SK-N-SH treated with all-trans-retinoic acid at 6 μM for 48 hours (cell line): ENCODE measurements around the gene ARPC5L.
A peak's percentile ranks its signal among the peaks of the same experiment; 100 is the strongest.

ENCODE experiments used
- ATAC-seq: fragments of 200-7000 bp; cut with Tn5 transposase; 3 replicates; pipeline ENCODE4 v1.9.1; 2020; ENCODE audit warnings: mild to moderate bottlenecking, moderate library complexity
- BACH2 ChIP-seq: fragments of 250-450 bp; sonication (Bioruptor Pico); IDR thresholded peaks from 2 replicates; pipeline ENCODE4 v1.9.0; 2021; ENCODE audit warnings: mild to moderate bottlenecking, borderline replicate concordance
- CSDC2 ChIP-seq: fragments of 250-450 bp; sonication (Bioruptor Pico); IDR thresholded peaks from 2 replicates; pipeline ENCODE4 v1.5.0; 2020; ENCODE audit warnings: mild to moderate bottlenecking, moderate library complexity
- ESRRG ChIP-seq: fragments of 250-450 bp; sonication (Bioruptor Pico); IDR thresholded peaks from 2 replicates; pipeline ENCODE4 v1.6.1; 2021; ENCODE audit warnings: mild to moderate bottlenecking
- GLIS3 ChIP-seq: fragments of 250-450 bp; sonication (Bioruptor Pico); IDR thresholded peaks from 2 replicates; pipeline ENCODE4 v1.5.0; 2020; ENCODE audit warnings: mild to moderate bottlenecking, moderate library complexity
- ISL1 ChIP-seq: fragments of 250-450 bp; sonication (Bioruptor Pico); IDR thresholded peaks from 2 replicates; pipeline ENCODE4 v2.1.2; 2022; ENCODE audit warnings: mild to moderate bottlenecking, moderate library complexity
- OSR1 ChIP-seq: fragments of 250-450 bp; sonication (Bioruptor Pico); IDR thresholded peaks from 2 replicates; pipeline ENCODE4 v1.8.0; 2022; ENCODE audit warnings: moderate library complexity, mild to moderate bottlenecking, inconsistent platforms
- PPARA ChIP-seq: fragments of 250-450 bp; sonication (Bioruptor Pico); IDR thresholded peaks from 2 replicates; pipeline ENCODE4 v1.5.0; 2020; ENCODE audit warnings: mild to moderate bottlenecking, borderline replicate concordance
- RARB ChIP-seq: fragments of 250-450 bp; sonication (Bioruptor Pico); IDR thresholded peaks from 2 replicates; pipeline ENCODE4 v1.8.0; 2021; ENCODE audit warnings: mild to moderate bottlenecking, moderate library complexity
- SNAI2 ChIP-seq: fragments of 250-450 bp; sonication (Bioruptor Pico); IDR thresholded peaks from 2 replicates; pipeline ENCODE4 v1.5.0; 2020; ENCODE audit warnings: mild to moderate bottlenecking, moderate library complexity
- TCF4 ChIP-seq: fragments of 250-450 bp; sonication (Bioruptor Pico); IDR thresholded peaks from 2 replicates; pipeline ENCODE4 v1.8.0; 2021; ENCODE audit warnings: mild to moderate bottlenecking, moderate library complexity, borderline replicate concordance
- TOX ChIP-seq: fragments of 250-450 bp; sonication (Bioruptor Pico); IDR thresholded peaks from 2 replicates; pipeline ENCODE4 v1.8.0; 2021; ENCODE audit warnings: mild to moderate bottlenecking, moderate library complexity, borderline replicate concordance
- ZC3H10 ChIP-seq: fragments of 250-450 bp; sonication (Bioruptor Pico); IDR thresholded peaks from 2 replicates; pipeline ENCODE4 v1.5.1; 2021; ENCODE audit warnings: mild to moderate bottlenecking, moderate library complexity
- ZFP3 ChIP-seq: fragments of 250-450 bp; sonication (Bioruptor Pico); IDR thresholded peaks from 2 replicates; pipeline ENCODE4 v1.5.0; 2020; ENCODE audit warnings: mild to moderate bottlenecking, moderate library complexity
- ZFP30 ChIP-seq: fragments of 450-650 bp; formaldehyde crosslinking; IDR thresholded peaks from 2 replicates; pipeline ENCODE4 v1.5.0; 2022; ENCODE audit warnings: mild to moderate bottlenecking, moderate library complexity
- ZNF565 ChIP-seq: fragments of 450-650 bp; formaldehyde crosslinking; conservative IDR thresholded peaks from 2 replicates; pipeline ENCODE4 v1.5.0; 2020; ENCODE audit warnings: low read depth, mild to moderate bottlenecking, moderate library complexity
- ZNF70 ChIP-seq: fragments of 450-650 bp; formaldehyde crosslinking; IDR thresholded peaks from 2 replicates; pipeline ENCODE4 v1.5.0; 2020; ENCODE audit warnings: mild to moderate bottlenecking, moderate library complexity
- ZNF8 ChIP-seq: fragments of 450-650 bp; formaldehyde crosslinking; IDR thresholded peaks from 2 replicates; pipeline ENCODE4 v1.5.0; 2020; ENCODE audit warnings: mild to moderate bottlenecking, moderate library complexity
- TF ChIP-seq, protein P1 (sequence below): fragments of 250-450 bp; sonication (Bioruptor Pico); IDR thresholded peaks from 2 replicates; pipeline ENCODE4 v1.5.1; 2021; ENCODE audit warnings: mild to moderate bottlenecking, moderate library complexity
- TF ChIP-seq, protein P2 (sequence below): fragments of 250-450 bp; sonication (Bioruptor Pico); IDR thresholded peaks from 2 replicates; pipeline ENCODE4 v1.8.0; 2021; ENCODE audit warnings: low read depth, mild to moderate bottlenecking, moderate library complexity, borderline replicate concordance
- TF ChIP-seq, protein P3 (sequence below): fragments of 250-450 bp; sonication (Bioruptor Pico); IDR thresholded peaks from 2 replicates; pipeline ENCODE4 v1.8.0; 2020; ENCODE audit warnings: mild to moderate bottlenecking, moderate library complexity, borderline replicate concordance
- TF ChIP-seq, protein P4 (sequence below): fragments of 250-450 bp; sonication (Bioruptor Pico); IDR thresholded peaks from 2 replicates; pipeline ENCODE4 v1.5.1; 2020; ENCODE audit warnings: low read depth, mild to moderate bottlenecking, moderate library complexity
- TF ChIP-seq, protein P5 (sequence below): fragments of 250-450 bp; sonication (Bioruptor Pico); IDR thresholded peaks from 2 replicates; pipeline ENCODE4 v1.5.0; 2020; ENCODE audit warnings: mild to moderate bottlenecking, moderate library complexity

The ARPC5L gene

DNA sequence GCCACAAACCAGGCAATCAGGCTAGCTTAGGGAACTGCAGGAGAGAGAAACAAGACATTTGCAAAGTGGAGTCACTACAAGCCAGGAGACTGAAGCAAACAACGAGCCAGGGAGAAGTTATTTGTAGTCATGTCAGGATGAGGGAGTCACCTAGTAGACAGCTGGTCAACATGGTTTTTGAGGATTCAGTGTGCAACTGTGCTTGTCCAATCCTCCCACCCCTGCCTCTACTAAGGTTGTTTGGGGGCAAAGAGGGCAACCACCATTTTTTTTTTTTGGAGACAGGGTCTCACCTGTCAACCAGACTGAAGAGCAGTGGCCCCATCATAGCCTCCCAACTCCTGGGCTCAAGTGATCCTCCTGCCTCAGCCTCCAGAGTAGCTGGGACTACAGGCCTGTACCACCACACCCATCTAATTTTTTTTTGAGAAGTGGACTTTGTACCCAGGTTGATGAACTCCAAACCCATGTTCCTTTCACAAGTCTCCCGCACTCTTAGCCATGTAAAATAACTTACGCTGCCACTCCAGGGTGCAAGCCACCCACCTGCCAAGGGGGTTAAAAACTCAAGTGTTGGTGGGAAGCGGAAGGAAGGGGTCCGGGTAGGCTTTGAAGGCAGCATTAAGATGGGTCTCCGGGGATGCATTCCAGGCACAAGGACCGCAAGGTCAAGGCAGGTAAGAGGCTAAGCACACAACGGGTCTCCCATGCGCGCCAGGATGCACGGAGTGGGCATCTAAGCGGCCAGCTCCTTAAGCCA lies 1.2 kb upstream of the ARPC5L start:
- ATAC-seq = no peak
- TF ChIP-seq ZNF70 (CRISPR knock-in tag) (no peak), BACH2 (CRISPR knock-in tag) (no peak), ESRRG (CRISPR knock-in tag) (no peak), ZC3H10 (CRISPR knock-in tag) (no peak), GLIS3 (no peak), ZNF565 (CRISPR knock-in tag) (no peak), TCF4 (CRISPR knock-in tag) (no peak), CSDC2 (no peak), PPARA (no peak), ISL1 (no peak), OSR1 (CRISPR knock-in tag) (no peak), ZNF8 (no peak), RARB (CRISPR knock-in tag) (no peak), SNAI2 (CRISPR knock-in tag) (no peak), ZFP30 (CRISPR knock-in tag) (no peak)
- TF ChIP-seq, protein P1, sequence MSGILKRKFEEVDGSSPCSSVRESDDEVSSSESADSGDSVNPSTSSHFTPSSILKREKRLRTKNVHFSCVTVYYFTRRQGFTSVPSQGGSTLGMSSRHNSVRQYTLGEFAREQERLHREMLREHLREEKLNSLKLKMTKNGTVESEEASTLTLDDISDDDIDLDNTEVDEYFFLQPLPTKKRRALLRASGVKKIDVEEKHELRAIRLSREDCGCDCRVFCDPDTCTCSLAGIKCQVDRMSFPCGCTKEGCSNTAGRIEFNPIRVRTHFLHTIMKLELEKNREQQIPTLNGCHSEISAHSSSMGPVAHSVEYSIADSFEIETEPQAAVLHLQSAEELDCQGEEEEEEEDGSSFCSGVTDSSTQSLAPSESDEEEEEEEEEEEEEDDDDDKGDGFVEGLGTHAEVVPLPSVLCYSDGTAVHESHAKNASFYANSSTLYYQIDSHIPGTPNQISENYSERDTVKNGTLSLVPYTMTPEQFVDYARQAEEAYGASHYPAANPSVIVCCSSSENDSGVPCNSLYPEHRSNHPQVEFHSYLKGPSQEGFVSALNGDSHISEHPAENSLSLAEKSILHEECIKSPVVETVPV (CRISPR knock-in tag) = no peak
- TF ChIP-seq, protein P2, sequence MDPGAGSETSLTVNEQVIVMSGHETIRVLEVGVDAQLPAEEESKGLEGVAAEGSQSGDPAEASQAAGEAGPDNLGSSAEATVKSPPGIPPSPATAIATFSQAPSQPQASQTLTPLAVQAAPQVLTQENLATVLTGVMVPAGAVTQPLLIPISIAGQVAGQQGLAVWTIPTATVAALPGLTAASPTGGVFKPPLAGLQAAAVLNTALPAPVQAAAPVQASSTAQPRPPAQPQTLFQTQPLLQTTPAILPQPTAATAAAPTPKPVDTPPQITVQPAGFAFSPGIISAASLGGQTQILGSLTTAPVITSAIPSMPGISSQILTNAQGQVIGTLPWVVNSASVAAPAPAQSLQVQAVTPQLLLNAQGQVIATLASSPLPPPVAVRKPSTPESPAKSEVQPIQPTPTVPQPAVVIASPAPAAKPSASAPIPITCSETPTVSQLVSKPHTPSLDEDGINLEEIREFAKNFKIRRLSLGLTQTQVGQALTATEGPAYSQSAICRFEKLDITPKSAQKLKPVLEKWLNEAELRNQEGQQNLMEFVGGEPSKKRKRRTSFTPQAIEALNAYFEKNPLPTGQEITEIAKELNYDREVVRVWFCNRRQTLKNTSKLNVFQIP (CRISPR knock-in tag) = no peak
- TF ChIP-seq, protein P3, sequence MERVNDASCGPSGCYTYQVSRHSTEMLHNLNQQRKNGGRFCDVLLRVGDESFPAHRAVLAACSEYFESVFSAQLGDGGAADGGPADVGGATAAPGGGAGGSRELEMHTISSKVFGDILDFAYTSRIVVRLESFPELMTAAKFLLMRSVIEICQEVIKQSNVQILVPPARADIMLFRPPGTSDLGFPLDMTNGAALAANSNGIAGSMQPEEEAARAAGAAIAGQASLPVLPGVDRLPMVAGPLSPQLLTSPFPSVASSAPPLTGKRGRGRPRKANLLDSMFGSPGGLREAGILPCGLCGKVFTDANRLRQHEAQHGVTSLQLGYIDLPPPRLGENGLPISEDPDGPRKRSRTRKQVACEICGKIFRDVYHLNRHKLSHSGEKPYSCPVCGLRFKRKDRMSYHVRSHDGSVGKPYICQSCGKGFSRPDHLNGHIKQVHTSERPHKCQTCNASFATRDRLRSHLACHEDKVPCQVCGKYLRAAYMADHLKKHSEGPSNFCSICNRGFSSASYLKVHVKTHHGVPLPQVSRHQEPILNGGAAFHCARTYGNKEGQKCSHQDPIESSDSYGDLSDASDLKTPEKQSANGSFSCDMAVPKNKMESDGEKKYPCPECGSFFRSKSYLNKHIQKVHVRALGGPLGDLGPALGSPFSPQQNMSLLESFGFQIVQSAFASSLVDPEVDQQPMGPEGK (CRISPR knock-in tag) = no peak
- TF ChIP-seq, protein P4, sequence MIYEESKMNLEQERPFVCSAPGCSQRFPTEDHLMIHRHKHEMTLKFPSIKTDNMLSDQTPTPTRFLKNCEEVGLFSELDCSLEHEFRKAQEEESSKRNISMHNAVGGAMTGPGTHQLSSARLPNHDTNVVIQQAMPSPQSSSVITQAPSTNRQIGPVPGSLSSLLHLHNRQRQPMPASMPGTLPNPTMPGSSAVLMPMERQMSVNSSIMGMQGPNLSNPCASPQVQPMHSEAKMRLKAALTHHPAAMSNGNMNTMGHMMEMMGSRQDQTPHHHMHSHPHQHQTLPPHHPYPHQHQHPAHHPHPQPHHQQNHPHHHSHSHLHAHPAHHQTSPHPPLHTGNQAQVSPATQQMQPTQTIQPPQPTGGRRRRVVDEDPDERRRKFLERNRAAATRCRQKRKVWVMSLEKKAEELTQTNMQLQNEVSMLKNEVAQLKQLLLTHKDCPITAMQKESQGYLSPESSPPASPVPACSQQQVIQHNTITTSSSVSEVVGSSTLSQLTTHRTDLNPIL = no peak

DNA sequence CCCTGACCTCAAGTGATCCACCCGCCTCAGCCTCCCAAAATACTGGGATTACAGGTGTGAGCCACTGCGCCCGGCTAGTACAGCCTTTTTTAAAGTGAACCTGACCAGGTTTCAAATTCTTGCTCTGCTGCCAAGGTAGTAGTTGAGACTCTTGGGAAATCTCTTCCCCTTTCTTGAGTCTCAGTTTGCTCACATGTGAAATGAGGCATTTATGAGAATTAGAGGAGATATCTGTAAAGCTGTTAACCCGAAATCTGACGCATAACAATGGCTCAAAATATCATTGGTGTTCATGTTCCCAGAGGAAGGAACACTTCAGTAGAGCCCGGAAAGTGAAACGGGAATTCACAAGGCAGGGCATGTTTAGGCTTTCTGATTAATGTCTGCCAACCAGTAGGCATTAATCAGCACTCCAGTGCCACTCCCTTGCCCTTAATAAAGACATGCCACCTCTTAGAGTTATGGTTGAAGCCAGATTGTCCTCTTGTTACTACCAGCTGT lies 1.5 kb downstream of the ARPC5L start:
- no peak for ATAC-seq
- no peak for TF ChIP-seq TCF4 (CRISPR knock-in tag)

DNA sequence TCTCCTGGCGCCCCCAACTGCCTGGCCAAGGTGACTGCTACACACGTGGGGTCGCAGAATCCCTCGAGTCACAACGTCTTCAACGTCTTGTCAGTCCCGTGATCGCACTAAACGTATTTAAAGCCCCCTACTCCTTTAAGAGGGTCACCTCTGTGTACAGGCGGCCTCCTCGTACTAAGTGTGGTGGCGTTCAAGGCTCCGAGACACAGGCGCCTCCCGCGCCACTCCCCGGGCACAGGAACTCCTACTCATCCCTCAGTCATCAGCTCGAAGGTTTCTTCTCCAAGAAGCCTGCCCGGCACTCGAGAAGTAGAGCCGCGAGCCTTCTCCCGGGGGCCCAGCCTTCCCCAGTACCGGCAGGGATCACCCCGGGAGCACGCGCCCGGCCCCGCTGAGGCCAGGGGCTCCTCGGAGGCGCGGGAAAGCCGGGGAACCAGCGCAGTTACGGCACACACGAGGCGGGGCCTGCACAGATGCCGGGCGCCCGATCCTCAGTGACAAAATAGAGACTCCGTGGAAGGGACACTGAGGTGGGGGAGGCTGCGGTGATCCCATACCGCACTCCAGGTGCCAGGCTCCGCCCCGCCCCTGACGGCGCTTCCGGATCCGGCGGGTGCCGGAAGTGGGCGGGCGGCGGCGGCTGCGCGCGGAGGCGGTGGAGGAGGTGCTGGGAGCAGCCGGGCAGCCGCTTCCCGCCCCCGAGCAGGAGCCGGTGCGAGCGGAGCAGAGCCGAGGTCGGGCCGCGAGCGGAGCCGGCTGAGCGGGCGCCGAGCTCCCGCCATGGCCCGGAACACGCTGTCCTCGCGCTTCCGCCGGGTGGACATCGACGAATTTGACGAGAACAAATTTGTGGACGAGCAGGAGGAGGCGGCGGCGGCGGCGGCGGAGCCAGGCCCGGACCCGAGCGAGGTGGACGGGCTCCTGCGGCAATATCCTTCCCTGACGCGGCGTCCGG lies 6.9 kb downstream of the ARPC5L start:
- TF ChIP-seq PPARA (no peak), ISL1 (no peak), ZC3H10 (CRISPR knock-in tag) (no peak), ZNF70 (CRISPR knock-in tag) (no peak), GLIS3 (peak; percentile 17; the same call in 1 of the 2 replicates), ZNF565 (CRISPR knock-in tag) (no peak), TOX (CRISPR knock-in tag) (no peak), ZFP3 (CRISPR knock-in tag) (peak; percentile 99)
- TF ChIP-seq, protein P2 (CRISPR knock-in tag) = no peak
- TF ChIP-seq, protein P5, sequence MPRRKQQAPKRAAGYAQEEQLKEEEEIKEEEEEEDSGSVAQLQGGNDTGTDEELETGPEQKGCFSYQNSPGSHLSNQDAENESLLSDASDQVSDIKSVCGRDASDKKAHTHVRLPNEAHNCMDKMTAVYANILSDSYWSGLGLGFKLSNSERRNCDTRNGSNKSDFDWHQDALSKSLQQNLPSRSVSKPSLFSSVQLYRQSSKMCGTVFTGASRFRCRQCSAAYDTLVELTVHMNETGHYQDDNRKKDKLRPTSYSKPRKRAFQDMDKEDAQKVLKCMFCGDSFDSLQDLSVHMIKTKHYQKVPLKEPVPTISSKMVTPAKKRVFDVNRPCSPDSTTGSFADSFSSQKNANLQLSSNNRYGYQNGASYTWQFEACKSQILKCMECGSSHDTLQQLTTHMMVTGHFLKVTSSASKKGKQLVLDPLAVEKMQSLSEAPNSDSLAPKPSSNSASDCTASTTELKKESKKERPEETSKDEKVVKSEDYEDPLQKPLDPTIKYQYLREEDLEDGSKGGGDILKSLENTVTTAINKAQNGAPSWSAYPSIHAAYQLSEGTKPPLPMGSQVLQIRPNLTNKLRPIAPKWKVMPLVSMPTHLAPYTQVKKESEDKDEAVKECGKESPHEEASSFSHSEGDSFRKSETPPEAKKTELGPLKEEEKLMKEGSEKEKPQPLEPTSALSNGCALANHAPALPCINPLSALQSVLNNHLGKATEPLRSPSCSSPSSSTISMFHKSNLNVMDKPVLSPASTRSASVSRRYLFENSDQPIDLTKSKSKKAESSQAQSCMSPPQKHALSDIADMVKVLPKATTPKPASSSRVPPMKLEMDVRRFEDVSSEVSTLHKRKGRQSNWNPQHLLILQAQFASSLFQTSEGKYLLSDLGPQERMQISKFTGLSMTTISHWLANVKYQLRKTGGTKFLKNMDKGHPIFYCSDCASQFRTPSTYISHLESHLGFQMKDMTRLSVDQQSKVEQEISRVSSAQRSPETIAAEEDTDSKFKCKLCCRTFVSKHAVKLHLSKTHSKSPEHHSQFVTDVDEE (CRISPR knock-in tag) = no peak
- TF ChIP-seq, all 23 proteins: peak for 2
- ATAC-seq = peak; percentile 91
